LoVo (cell line): Measurements from ENCODE around the gene ACSS3.

Experiments
- DNase-seq: peaks from one replicate; pipeline ENCODE4 v3.0.0-alpha.2; 2016; ENCODE audit warnings: low spot score

The ACSS3 gene

GRCh38 chr12:81296556-81297305 lies 218.9 kb downstream of the ACSS3 start:
- no peak for DNase-seq

- no peak for DNase-seq
Measured at GRCh38 chr12:81297601-81298000, 219.7 kb downstream of the ACSS3 start.

- DNase-seq: no peak
Measured at GRCh38 chr12:81300454-81300853, 222.6 kb downstream of the ACSS3 start.

- no peak for DNase-seq
Measured at GRCh38 chr12:81303935-81304334, 226.1 kb downstream of the ACSS3 start.
